HEK293T (cell line): ENCODE results near the gene RASD1.

Source experiments
- CTCF ChIA-PET: fragments of 350-600 bp; formaldehyde crosslinking; extraction: SDS; loops from one replicate; lab custom pipeline; 2021; ENCODE audit warnings: antibody characterized with exemption, inconsistent platforms; lab: Yijun Ruan, JAX
- POLR2A ChIA-PET: fragments of 350-600 bp; formaldehyde crosslinking; extraction: SDS; loops from one replicate; lab custom pipeline; 2020; ENCODE audit warnings: antibody characterized with exemption, inconsistent platforms; lab: Yijun Ruan, JAX
- DNase-seq: peaks from one replicate; pipeline ENCODE4 v3.0.0; 2012; ENCODE audit warnings: mixed read lengths; ENCODE audit errors: extremely low spot score
- ARNT ChIP-seq: fragments of 450-650 bp; IDR thresholded peaks from 2 replicates; pipeline ENCODE4 v1.6.1; 2017; ENCODE audit warnings: mild to moderate bottlenecking
- BHLHE40 ChIP-seq: fragments of 450-650 bp; IDR thresholded peaks from 2 replicates; pipeline ENCODE4 v1.6.1; 2016; ENCODE audit warnings: mild to moderate bottlenecking, moderate library complexity, borderline replicate concordance
- CTBP1 ChIP-seq: fragments of 450-650 bp; IDR thresholded peaks from 2 replicates; pipeline ENCODE4 v1.6.1; 2016; ENCODE audit warnings: borderline replicate concordance
- ELF4 ChIP-seq: fragments of 450-650 bp; IDR thresholded peaks from 2 replicates; pipeline ENCODE4 v1.6.1; 2017; ENCODE audit warnings: antibody characterized with exemption
- FOXA1 ChIP-seq: fragments of 450-650 bp; IDR thresholded peaks from 2 replicates; pipeline ENCODE4 v1.6.1; 2016; ENCODE audit warnings: mild to moderate bottlenecking
- FOXK2 ChIP-seq: fragments of 450-650 bp; IDR thresholded peaks from 2 replicates; pipeline ENCODE4 v1.6.1; 2016; ENCODE audit warnings: mild to moderate bottlenecking
- FOXM1 ChIP-seq: fragments of 450-650 bp; IDR thresholded peaks from 2 replicates; pipeline ENCODE4 v1.6.1; 2017; ENCODE audit warnings: mild to moderate bottlenecking, borderline replicate concordance
- HDGF ChIP-seq: fragments of 450-650 bp; IDR thresholded peaks from 2 replicates; pipeline ENCODE4 v1.6.1; 2017; ENCODE audit warnings: antibody characterized with exemption, borderline replicate concordance
- L3MBTL2 ChIP-seq: fragments of 450-650 bp; conservative IDR thresholded peaks from 2 replicates; pipeline ENCODE4 v1.6.1; 2016; ENCODE audit warnings: mild to moderate bottlenecking
- LEF1 ChIP-seq: fragments of 450-650 bp; IDR thresholded peaks from 2 replicates; pipeline ENCODE4 v1.6.1; 2017; ENCODE audit warnings: mild to moderate bottlenecking, borderline replicate concordance
- NFRKB ChIP-seq: fragments of 450-650 bp; IDR thresholded peaks from 2 replicates; pipeline ENCODE4 v1.6.1; 2016; ENCODE audit warnings: mild to moderate bottlenecking, moderate library complexity
- SP1 ChIP-seq: fragments of 450-650 bp; IDR thresholded peaks from 2 replicates; pipeline ENCODE4 v1.6.1; 2017
- SUZ12 ChIP-seq: fragments of 450-650 bp; IDR thresholded peaks from 2 replicates; pipeline ENCODE4 v1.6.1; 2016; ENCODE audit warnings: mild to moderate bottlenecking
- TARDBP ChIP-seq: fragments of 450-650 bp; IDR thresholded peaks from 2 replicates; pipeline ENCODE4 v1.6.1; 2016
- ZNF384 ChIP-seq: fragments of 450-650 bp; IDR thresholded peaks from 2 replicates; pipeline ENCODE4 v1.6.1; 2016
- TF ChIP-seq, protein P1 (sequence below): fragments of 450-650 bp; IDR thresholded peaks from 2 replicates; pipeline ENCODE4 v1.6.1; 2016

Gene RASD1

DNA sequence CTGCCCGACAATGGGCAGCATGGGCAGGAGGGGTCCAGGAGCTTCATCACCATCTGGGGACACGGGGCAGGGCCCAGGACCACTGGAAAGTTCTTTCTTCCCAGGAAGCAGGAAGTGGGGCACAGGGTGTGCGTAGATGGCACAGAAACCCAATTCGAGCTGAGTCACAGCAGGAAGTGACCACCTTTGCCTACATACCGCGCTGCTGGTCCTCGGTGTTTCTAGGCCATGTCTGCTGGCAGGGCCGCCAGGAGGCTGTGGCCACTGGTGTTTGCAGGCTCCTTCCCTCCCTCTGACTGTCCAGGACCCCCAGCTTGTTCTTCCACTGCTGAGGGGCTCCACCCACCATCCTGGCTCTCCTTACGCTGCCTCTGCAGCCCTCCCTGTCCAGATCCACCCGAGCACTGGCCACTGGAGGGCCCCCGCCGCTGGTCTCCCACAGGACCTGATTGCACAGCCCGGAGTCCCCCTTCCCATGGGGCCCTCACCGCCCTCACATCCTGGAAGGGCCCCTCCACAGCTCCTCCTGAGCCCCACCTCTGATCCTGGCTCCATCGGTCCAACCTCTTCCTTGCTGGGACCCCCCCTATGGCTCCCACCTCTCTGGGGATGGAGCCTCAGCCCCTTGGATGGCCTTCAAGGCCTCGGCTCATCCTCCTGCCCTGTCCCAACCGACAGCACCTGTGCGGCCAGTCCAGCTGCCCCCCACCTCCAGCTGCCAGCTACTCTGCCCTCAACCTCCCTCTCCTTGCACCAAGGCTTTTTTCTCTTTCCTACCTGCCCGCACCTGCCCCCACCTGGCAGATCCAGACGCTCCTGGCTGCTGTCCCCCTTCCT, 14.5 kb upstream of the RASD1 start:
- POLR2A ChIA-PET = interaction anchor here (1.5 kb wide), 1 partner anchor 14 kb away, joined by 4 read pairs; the partner anchor contains the start of gene RASD1
- TF ChIP-seq FOXA1 = no peak
- no peak for TF ChIP-seq CTBP1
- TF ChIP-seq NFRKB = no peak
- TF ChIP-seq L3MBTL2 = no peak
- TF ChIP-seq, protein P1, sequence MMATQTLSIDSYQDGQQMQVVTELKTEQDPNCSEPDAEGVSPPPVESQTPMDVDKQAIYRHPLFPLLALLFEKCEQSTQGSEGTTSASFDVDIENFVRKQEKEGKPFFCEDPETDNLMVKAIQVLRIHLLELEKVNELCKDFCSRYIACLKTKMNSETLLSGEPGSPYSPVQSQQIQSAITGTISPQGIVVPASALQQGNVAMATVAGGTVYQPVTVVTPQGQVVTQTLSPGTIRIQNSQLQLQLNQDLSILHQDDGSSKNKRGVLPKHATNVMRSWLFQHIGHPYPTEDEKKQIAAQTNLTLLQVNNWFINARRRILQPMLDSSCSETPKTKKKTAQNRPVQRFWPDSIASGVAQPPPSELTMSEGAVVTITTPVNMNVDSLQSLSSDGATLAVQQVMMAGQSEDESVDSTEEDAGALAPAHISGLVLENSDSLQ = no peak
- no peak for TF ChIP-seq HDGF
- TF ChIP-seq SP1 = no peak
- no peak for TF ChIP-seq BHLHE40
- TF ChIP-seq TARDBP = no peak
- no peak for TF ChIP-seq LEF1
- no peak for TF ChIP-seq ARNT
- no peak for TF ChIP-seq FOXK2
- no peak for TF ChIP-seq ZNF384
- TF ChIP-seq ELF4 = no peak
- no peak for TF ChIP-seq SUZ12
- TF ChIP-seq FOXM1 = no peak
- no peak for DNase-seq
- CTCF ChIA-PET = interaction anchor here (0.6 to 2.3 kb wide), 4 partner anchors 14 to 347 kb away, joined by 3 to 8 read pairs (median 3); no protein-coding TSS in a partner anchor

DNA sequence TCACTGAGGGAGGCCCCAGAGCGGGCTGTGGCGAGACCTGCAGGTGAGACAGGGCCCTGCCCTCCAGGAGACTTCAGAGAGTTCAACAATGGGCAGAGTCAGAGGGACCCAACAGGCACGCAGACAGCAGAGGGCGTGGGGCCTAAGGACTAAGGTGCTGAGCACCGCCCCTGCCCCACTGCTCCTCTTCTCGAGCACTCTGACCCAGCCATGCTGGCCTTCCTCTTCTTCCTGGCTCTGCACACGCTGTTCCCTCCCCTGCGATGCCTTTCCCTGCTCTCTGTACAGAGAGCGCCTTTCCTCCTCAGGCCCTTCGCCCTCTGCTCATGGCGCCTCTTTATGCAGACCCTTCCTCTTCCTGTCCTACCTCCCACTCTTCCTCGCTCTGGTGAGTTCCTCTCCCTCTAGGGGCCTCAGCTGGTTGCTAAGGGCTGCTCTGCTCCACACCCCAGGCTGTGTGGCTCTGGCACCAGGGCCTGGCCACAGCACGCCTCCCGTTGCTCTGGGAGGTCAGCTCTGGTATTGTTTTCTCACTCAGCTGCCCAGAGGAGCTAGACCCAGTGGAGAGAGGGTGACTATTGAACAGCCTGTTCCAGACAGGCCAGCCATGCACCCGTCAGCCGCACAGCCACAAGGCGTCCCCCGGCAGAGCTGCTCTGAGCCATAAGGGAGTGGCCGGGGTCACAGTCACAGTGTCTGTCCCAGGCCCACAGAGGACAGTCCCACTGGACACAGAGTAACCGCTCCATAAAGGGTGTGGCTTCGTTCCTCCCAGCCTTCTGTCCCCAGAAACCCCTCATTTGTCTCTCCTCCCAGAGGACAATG, 13.6 kb upstream of the RASD1 start:
- ChIA-PET POLR2A (interaction anchor here (1.0 kb wide), 1 partner anchor 14 kb away, joined by 3 read pairs; no protein-coding TSS in a partner anchor), CTCF (interaction anchor here (0.6 to 2.3 kb wide), 3 partner anchors 13 to 348 kb away, joined by 3 to 8 read pairs (median 3); no protein-coding TSS in a partner anchor)
- DNase-seq = no peak
- TF ChIP-seq FOXK2 (no peak), SP1 (no peak), LEF1 (no peak), L3MBTL2 (no peak), ELF4 (no peak), TARDBP (no peak), HDGF (no peak), FOXM1 (no peak), BHLHE40 (no peak), SUZ12 (no peak), ARNT (no peak), CTBP1 (no peak), NFRKB (no peak), FOXA1 (no peak), ZNF384 (no peak)
- TF ChIP-seq, protein P1 = no peak

DNA sequence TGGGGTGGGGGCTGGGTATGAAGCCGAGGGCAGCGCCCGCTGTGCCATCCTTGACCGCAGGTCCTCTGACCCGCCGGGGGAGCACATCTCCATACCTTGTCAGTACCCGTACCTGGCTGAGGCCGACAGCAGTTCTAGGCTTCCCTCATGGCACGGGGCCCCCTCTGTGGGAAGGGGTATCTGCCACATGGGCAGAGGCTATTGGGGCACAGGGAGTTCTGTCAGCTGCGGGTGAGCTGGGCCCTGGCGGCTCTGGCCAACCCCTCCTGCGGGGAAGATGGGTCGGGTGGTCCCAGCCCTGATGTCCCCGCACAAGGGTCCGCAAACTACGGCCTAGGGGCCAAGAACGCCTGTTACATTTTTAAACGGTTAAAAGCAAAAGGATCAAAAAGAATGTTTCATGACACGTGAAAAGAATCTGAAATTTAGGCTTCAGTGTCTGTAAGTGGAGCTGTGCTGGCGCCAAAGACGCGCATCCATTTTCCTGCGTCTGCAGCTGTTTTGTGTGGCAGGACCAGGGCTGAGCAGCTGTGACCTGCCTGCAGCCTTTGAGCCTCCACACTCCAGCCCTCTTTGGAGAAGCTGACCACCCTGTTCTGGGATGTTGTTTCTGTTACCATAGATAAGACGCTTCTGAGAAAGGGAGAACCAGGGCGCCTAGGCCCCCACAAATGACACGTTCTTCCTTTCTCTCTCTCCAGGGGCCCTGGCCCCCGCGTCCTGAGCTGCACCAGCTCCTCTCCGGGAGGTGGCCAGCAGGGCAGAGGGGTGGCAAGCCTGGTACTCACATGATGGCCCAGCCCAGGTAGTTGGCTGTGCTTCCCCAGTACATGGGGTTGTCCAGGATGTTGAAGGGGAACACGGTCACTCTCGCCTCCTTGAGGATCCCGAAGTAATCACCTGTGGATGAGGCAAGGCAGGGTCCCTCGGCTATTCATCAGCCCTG, 12.7 kb upstream of the RASD1 start:
- TF ChIP-seq TARDBP = no peak
- no peak for TF ChIP-seq NFRKB
- TF ChIP-seq FOXA1 = no peak
- TF ChIP-seq BHLHE40 = no peak
- no peak for TF ChIP-seq FOXK2
- ChIA-PET CTCF (interaction anchor here (2.3 kb wide), 1 partner anchor 60 kb away, joined by 8 read pairs; no protein-coding TSS in a partner anchor), POLR2A (interaction anchor here (1.0 kb wide), 1 partner anchor 15 kb away, joined by 3 read pairs; no protein-coding TSS in a partner anchor)
- no peak for DNase-seq

DNA sequence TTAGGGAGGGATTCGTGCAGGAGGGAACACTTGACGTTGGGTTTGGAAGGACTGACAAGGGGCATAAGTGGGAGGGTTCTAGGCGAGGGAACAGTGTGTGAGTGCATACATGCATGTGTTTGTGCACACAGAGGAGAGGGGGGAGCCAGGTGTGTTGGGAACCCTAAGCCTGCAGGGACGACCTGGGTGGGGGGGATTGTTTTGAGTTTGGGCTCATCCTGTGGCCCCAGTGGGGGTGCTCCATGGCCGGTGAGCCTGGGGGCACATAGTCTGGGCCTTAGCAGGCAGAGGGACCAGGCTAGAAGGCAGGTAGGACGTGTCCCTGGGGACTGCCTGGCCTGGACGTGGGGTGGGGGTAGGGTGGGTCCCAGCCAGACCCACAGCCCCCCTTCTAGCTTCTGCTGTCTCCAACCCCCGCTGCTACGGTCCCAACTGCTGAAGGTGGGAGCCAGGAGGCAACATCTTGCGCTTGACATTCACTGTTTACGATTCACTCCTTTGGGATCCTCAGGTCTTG, 11.9 kb upstream of the RASD1 start:
- CTCF ChIA-PET = interaction anchor here (0.9 kb wide), 1 partner anchor 9 kb away, joined by 3 read pairs; no protein-coding TSS in a partner anchor
- DNase-seq = no peak
- no peak for TF ChIP-seq ARNT
- TF ChIP-seq, protein P1 = no peak
- POLR2A ChIA-PET = no interaction called here

DNA sequence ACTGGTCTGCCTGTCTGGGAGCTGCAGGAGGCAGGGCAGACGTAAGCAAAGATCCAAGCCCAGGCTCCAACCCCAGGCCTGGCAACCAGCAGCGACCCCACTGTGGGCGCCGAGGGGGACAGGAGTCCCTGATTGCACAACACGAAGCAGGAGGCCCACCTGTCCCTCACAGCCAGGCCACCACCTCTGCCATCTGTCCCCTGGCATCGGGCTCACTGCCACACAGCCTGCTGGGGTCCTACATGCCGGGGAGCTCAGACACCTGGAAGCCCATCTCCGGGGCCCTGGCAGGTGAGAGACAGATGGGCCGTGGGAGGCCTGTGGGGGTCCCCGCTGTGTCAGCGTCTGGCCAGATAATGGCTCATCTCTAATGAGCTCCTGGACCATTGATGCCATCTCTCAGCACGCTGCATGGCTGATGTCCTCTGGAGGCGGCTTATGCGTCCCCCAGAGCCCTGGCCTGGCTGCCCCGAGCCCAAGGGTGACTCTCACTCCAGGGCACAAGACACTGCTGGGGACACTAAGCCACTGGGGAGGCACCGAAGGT, 11.3 kb upstream of the RASD1 start:
- CTCF ChIA-PET = interaction anchor here (0.7 to 0.9 kb wide), 2 partner anchors 9 to 10 kb away, joined by 3 read pairs; no protein-coding TSS in a partner anchor
- TF ChIP-seq FOXA1 (no peak), LEF1 (no peak), HDGF (no peak), ARNT (no peak), CTBP1 (no peak), TARDBP (no peak), FOXK2 (no peak), SUZ12 (no peak), ELF4 (no peak), FOXM1 (no peak), ZNF384 (no peak), SP1 (no peak), NFRKB (no peak), BHLHE40 (no peak), L3MBTL2 (no peak)
- TF ChIP-seq, protein P1 = no peak
- POLR2A ChIA-PET = no interaction called here
- no peak for DNase-seq
